PC-9 (cell line): Measurements from ENCODE around the gene YWHAQ.
"Not testable (repeated sequence)": the region's sequence is repeated elsewhere in the genome, so short reads cannot be mapped to it uniquely, and the experiment has no call there.

Experiments used
- EZH2 ChIP-seq: fragments of 200-600 bp; sonication (generic); IDR thresholded peaks from 2 replicates; pipeline ENCODE4 v1.8.0; 2017; ENCODE audit warnings: antibody characterized with exemption, low read depth
- TF ChIP-seq, protein P1 (sequence below): fragments of 200-600 bp; sonication (generic); conservative IDR thresholded peaks from 2 replicates; pipeline ENCODE4 v1.6.1; 2017; ENCODE audit warnings: mixed run types, antibody characterized with exemption, mild to moderate bottlenecking, moderate library complexity

DNA sequence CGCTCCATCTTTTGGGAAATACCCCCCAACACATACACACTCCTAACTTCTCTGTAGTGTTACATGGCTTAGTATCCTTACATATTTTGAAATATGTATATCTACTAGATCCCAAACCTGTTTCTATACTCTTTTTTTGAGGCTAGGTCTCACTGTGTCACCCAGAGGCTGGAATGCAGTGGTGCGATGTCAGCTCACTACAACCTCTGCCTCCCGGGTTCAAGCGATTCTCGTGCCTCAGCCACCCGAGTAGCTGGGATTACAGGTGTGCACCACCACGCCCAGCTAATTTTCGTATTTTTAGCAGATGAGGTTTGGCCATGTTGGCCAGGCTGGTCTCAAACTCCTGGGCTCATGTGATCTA lies 19.3 kb downstream of the YWHAQ start:
- TF ChIP-seq, protein P1, sequence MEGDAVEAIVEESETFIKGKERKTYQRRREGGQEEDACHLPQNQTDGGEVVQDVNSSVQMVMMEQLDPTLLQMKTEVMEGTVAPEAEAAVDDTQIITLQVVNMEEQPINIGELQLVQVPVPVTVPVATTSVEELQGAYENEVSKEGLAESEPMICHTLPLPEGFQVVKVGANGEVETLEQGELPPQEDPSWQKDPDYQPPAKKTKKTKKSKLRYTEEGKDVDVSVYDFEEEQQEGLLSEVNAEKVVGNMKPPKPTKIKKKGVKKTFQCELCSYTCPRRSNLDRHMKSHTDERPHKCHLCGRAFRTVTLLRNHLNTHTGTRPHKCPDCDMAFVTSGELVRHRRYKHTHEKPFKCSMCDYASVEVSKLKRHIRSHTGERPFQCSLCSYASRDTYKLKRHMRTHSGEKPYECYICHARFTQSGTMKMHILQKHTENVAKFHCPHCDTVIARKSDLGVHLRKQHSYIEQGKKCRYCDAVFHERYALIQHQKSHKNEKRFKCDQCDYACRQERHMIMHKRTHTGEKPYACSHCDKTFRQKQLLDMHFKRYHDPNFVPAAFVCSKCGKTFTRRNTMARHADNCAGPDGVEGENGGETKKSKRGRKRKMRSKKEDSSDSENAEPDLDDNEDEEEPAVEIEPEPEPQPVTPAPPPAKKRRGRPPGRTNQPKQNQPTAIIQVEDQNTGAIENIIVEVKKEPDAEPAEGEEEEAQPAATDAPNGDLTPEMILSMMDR = not testable (repeated sequence)
- not testable (repeated sequence) for TF ChIP-seq EZH2
